ENCODE results near the gene HPCAL1.

DNA sequence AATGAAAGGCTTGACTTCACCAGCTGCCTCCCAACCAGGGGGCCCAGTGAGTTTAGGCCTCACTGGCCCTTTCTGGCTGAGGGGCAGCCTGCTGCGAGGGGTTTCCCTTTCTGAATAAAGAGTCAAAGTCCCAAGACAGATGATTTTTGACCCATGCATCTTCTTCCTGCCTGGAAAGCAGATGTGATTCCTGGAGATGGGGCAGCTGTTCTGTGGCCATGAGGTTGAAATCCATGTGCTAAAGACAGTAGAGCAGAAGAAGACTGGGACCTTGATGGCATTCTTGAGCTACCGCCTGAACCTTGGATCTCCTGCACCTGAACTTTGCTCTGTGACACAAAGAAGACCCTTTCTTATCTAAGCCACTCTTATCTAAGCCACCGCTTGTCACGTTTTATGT, 19.8 kb downstream of the HPCAL1 start:
- TF ChIP-seq, protein P1, sequence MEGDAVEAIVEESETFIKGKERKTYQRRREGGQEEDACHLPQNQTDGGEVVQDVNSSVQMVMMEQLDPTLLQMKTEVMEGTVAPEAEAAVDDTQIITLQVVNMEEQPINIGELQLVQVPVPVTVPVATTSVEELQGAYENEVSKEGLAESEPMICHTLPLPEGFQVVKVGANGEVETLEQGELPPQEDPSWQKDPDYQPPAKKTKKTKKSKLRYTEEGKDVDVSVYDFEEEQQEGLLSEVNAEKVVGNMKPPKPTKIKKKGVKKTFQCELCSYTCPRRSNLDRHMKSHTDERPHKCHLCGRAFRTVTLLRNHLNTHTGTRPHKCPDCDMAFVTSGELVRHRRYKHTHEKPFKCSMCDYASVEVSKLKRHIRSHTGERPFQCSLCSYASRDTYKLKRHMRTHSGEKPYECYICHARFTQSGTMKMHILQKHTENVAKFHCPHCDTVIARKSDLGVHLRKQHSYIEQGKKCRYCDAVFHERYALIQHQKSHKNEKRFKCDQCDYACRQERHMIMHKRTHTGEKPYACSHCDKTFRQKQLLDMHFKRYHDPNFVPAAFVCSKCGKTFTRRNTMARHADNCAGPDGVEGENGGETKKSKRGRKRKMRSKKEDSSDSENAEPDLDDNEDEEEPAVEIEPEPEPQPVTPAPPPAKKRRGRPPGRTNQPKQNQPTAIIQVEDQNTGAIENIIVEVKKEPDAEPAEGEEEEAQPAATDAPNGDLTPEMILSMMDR (IDR thresholded peaks at IDR 0.05), result no peak
- TF ChIP-seq POLR2A (IDR thresholded peaks at IDR 0.05), result no peak

All from adrenal gland (tissue), 5 donors.